ENCODE data around the gene DCLK3.

DCLK3 gene

DNA sequence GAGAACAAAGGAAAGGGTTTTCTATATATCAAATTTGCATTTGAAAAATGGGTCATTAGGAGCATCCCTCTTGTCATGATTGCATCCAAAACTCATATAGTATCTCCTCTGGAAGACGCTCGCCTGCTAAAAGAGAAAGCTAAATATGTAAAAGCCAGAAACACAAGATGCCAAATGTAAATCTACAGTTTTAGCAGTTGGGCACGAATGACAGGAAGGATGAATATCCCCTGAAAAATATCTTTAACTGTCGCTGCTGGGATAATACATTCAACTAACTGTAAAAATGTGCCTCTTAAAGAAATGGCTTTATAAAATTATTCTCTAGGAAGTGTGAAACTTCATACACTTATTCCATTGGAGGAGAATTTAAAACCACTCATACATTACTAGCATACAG lies 101.7 kb downstream of the DCLK3 start:
- no peak for DNase-seq

Data from activated T-cell treated with anti-CD3 and anti-CD28 coated beads, Interleukin-2, amount 50 U/mL, for 48 hours (primary cell).